Activated CD4-positive, alpha-beta T cell treated with anti-CD3 and anti-CD28 coated beads, Interleukin-2, amount 10 ng/mL, durations not matched to agents 24 days and 14 days (primary cell): ENCODE results near the gene KRTAP10-8. TPM values are rescaled to one million over a fixed set of nuclear protein-coding genes. Genes with fewer than 3 reads are reported as not detected.
"Not testable (repeated sequence)": the region's sequence is repeated elsewhere in the genome, so short reads cannot be mapped to it uniquely, and the experiment has no call there.

Source experiments
- DNase-seq: peaks from one replicate; pipeline ENCODE4 v3.0.0; 2022
- H3K27ac Mint-ChIP-seq: one replicate; pipeline ENCODE4 v1.8.0; 2022; ENCODE audit warnings: mild to moderate bottlenecking, mixed read lengths
- H3K27me3 Mint-ChIP-seq: one replicate; pipeline ENCODE4 v1.8.0; 2022; ENCODE audit warnings: mixed read lengths
- H3K36me3 Mint-ChIP-seq: one replicate; pipeline ENCODE4 v1.8.0; 2022; ENCODE audit warnings: low read depth, mild to moderate bottlenecking, mixed read lengths
- H3K4me1 Mint-ChIP-seq: one replicate; pipeline ENCODE4 v1.8.0; 2021; ENCODE audit warnings: mixed read lengths
- H3K4me3 Mint-ChIP-seq: one replicate; pipeline ENCODE4 v1.8.0; 2022; ENCODE audit warnings: mild to moderate bottlenecking, moderate library complexity, mixed read lengths
- H3K9me3 Mint-ChIP-seq: one replicate; pipeline ENCODE4 v1.8.0; 2021; ENCODE audit warnings: mixed read lengths
- intact Hi-C: fragments of 100-400 bp; cut with micrococcal nuclease; formaldehyde crosslinking; loops from one replicate; pipeline ENCODE4 v1.15.1; 2023
- total RNA-seq: library from RNA; stranded (reverse); gene quantifications from 2 replicates; pipeline ENCODE4 v1.2.3, GENCODE V29; 2022

Gene KRTAP10-8
- total RNA-seq, 1 donor from 2014 or later, result not detected

DNA sequence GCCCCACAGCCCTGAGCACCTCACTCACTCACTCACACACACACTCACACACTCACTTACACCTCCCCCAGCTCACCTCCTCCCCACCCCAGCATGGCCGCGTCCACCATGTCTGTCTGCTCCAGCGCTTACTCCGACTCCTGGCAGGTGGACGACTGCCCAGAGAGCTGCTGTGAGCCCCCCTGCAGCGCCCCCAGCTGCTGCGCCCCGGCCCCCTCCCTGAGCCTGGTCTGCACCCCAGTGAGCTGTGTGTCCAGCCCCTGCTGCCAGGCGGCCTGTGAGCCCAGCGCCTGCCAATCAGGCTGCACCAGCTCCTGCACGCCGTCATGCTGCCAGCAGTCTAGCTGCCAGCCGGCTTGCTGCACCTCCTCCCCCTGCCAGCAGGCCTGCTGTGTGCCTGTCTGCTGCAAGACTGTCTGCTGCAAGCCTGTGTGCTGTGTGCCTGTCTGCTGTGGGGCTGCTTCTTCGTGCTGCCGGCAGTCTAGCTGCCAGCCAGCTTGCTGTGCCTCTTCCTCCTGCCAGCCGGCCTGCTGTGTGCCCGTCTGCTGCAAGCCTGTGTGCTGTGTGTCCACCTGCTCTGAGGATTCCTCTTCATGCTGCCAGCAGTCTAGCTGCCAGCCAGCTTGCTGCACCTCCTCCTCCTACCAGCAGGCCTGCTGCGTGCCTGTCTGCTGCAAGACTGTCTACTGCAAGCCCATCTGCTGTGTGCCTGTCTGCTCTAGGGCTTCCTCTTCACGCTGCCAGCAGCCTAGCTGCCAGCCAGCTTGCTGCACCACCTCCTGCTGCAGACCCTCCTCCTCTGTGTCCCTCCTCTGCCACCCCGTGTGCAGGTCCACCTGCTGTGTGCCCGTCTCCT lies 34.7 kb downstream of the KRTAP10-8 start, which contains the start of gene KRTAP10-11:
KRTAP10-11 (plus strand) TSS at position 49 of the 856 bp plus-strand sequence; CDS start at position 94, 45 bp downstream.
- H3K4me1 Mint-ChIP-seq, H3K27me3 Mint-ChIP-seq, intact Hi-C loops, DNase-seq, H3K27ac Mint-ChIP-seq, H3K4me3 Mint-ChIP-seq, H3K36me3 Mint-ChIP-seq: not testable (repeated sequence)
- peaks cover 19% of the 10 kb centered on the region for H3K9me3 Mint-ChIP-seq

DNA sequence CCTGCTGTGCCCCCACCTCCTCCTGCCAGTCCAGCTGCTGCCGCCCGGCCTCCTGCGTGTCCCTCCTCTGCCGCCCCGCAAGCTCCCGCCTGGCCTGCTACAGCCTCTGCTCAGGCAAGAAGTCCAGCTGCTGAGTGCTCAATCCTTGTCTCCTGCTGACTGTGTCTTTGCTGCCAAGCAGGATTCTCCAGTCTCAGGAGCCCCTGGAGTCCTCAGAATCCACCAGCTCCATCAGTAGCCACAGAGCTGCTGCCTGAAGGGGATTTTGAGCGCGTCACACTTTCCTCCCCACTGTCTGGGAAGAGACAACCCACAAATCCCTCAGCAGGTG lies 35.3 kb downstream of the KRTAP10-8 start:
- Mint-ChIP-seq H3K27ac (no peak overlapping the region), H3K36me3 (peaks cover 7% of the 10 kb centered on the region), H3K9me3 (peaks cover 19% of the 10 kb centered on the region), H3K4me3 (no peak overlapping the region), H3K4me1 (peaks cover 2% of the 10 kb centered on the region), H3K27me3 (peaks cover 2% of the 10 kb centered on the region)
- intact Hi-C loops, result no loop called here
- no peak for DNase-seq

DNA sequence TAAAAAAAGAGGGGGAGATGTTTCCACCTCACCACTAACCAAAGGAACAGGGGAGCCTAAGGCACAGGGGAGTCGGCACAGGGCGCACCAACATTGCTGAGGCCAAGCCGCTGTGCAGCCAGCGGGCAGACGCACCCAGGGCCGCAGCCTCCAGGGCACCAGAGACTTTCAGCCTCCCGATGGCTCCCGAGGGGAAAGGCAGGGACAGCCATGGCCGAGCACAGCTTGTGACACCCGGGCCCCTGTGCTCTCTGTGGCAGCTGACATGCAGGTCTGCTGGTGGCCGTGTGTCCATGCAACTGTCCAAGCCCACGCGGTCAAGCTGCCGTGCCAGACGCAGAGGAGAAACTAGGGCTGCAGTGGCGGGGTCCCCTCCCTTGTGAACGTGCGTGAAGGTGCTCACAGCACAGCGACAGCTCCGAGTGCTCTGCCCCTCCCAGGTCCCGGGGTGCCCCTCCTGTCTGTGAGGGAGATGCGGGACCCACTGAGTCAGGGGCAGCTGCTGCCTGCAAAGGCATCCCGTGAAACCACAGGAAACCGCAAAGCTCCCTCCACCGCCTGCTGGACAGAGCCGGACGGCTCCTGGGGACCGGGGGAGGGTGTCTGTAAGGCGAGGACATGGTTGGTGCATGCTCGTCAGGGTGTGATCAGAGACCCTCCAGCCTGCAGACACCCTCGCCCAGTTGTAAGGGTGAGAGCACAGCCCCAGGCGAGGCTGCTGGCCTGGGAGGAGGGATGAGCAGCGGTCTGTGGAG lies 36.9 kb downstream of the KRTAP10-8 start:
- Mint-ChIP-seq H3K9me3 (peaks cover 8% of the 10 kb centered on the region), H3K27me3 (peaks cover 2% of the 10 kb centered on the region), H3K27ac (no peak overlapping the region), H3K4me3 (no peak overlapping the region), H3K36me3 (peaks cover 7% of the 10 kb centered on the region), H3K4me1 (peaks cover 3% of the 10 kb centered on the region)
- DNase-seq, result no peak
- intact Hi-C loops, result no loop called here

DNA sequence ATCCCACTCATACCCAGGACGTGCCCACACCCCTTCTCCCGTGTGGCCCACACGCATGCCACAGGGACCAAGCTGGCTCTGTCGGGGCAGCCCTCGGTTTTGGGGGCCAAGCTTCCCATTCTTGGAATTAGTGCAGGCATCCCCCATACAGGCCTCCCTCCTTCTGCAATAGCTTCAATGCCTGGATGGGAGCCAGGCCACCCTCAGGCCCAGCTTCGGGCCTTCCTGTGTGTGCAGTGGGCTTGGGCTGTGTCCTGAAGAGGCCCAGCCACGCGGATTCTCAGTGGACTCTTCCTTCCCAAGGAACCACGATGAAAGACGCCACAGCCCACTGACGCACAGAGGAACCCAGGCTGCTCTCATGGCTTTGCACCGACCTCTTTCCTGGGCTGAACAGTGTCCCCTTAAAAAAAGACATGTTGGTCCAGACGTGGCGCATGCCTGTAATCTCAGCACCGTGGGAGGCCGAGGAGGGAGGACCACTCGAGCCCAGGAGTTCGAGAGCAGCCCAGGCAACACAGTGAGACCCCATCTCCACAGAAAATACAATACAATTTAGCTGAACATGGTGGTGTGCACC lies 37.7 kb downstream of the KRTAP10-8 start:
- H3K36me3 Mint-ChIP-seq, result peaks cover 11% of the 10 kb centered on the region
- peaks cover 2% of the 10 kb centered on the region for H3K27me3 Mint-ChIP-seq
- H3K4me3 Mint-ChIP-seq, result no peak overlapping the region
- peaks cover 8% of the 10 kb centered on the region for H3K4me1 Mint-ChIP-seq
- H3K9me3 Mint-ChIP-seq, result peaks cover 5% of the 10 kb centered on the region
- no peak overlapping the region for H3K27ac Mint-ChIP-seq
- DNase-seq, result no peak
- intact Hi-C loops, result loop anchor here (10.0 kb wide), 1 partner anchor 275 kb away; the partner anchor contains the start of gene ITGB2

DNA sequence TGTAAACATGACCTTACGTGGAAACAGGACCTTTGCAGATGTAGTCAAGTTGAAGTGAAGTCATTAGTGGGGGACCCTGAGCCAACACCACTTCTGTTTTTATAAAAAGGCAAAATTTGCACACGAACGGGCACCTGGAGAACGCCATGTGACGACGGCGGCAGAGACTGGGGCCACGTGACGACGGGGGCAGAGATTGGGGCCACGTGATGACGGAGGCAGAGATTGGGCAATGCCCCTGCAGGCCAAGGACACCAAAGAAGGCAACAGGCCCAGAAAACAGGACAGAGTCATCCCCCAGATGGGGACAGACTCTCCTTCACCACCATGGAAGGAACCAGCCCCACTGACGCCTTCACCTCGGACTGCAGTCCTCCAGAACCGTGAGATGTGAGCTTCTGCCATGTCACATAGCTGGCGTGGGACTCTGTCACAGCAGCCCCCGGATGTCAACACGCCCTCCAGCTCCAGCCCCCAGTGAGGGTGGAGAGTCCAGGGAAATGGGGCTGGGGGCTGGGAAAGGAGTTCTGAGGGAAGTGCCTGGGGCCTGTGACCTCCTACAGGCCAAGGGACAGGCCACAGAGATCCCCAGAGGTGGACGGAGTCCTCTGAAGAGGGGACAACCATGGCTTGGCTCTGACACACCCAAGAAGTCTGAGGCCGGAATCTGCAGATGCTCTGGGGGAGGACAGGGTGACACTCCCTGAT lies 38.5 kb downstream of the KRTAP10-8 start:
- H3K36me3 Mint-ChIP-seq, result peaks cover 10% of the 10 kb centered on the region
- H3K27ac Mint-ChIP-seq, result no peak overlapping the region
- H3K9me3 Mint-ChIP-seq, result no peaks in the 10 kb centered on the region
- H3K4me1 Mint-ChIP-seq, result peaks cover 10% of the 10 kb centered on the region
- intact Hi-C loops, result loop anchor here (10.0 kb wide), 1 partner anchor 274 kb away; the partner anchor contains the start of gene ITGB2
- peaks cover 2% of the 10 kb centered on the region for H3K27me3 Mint-ChIP-seq
- DNase-seq, result no peak
- no peak overlapping the region for H3K4me3 Mint-ChIP-seq

DNA sequence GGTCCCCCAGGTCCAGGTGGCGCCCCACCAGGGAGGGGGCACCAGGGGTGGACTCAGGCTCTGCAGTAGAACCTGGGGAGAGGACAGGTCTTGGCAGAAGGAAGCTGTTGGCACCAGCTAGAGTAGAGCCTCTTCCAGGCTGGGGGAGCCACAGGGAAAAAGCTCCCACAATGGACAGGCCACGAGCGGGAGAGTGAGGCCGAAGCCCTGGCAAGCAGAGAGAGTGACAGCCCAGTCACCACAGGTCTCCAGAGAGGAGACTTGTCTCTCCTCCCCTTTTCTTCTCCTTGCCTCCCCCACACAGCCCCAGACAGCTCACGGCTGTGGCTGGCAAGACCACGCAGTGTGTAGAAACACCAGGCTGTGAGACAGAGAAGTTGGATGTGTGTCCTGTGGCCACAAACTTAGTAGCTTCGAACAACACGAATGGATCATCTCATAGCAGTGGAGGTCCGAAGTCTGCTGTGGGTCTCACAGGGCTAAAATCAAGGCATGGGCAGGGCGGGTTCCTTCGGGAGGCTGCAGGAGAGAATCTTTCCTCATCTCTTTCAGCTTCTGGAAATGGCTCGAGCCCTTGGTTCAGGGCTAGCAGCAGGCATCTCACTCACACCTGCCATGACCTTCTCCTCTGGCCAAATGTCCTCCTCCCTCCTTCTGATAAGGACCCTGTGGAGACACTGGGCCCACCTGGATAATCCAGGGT lies 39.2 kb downstream of the KRTAP10-8 start:
- Mint-ChIP-seq H3K4me3 (no peak overlapping the region), H3K36me3 (peaks cover 15% of the 10 kb centered on the region), H3K27me3 (peaks cover 2% of the 10 kb centered on the region), H3K27ac (no peak overlapping the region), H3K9me3 (peaks cover under 1% of the 10 kb centered on the region), H3K4me1 (peaks cover 12% of the 10 kb centered on the region)
- intact Hi-C loops, result loop anchor here (10.0 kb wide), 1 partner anchor 274 kb away; the partner anchor contains the start of gene ITGB2
- no peak for DNase-seq

DNA sequence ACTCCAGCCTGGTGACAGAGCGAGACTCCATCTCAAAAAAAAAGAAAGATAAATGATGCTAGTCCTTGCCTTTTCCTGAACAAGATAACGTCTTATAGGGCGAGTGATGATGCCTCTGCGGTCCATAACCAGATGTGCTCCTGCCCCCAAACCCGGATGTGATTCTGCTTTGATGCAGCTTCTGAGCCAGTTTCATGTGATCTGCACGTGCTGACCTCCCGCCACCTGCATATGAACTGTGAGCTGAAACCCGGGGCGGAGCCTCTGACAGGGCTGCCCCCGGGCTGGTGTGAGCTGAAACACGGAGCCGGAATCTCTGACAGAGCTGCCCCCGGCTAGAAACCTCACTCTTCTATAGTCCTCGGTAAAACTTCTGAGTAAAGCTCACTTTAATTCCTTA lies 41.2 kb downstream of the KRTAP10-8 start:
- H3K27ac Mint-ChIP-seq, result no peak overlapping the region
- peaks cover 18% of the 10 kb centered on the region for H3K9me3 Mint-ChIP-seq
- peaks cover 35% of the 10 kb centered on the region for H3K36me3 Mint-ChIP-seq
- DNase-seq, result no peak
- peaks cover 29% of the 10 kb centered on the region for H3K4me1 Mint-ChIP-seq
- intact Hi-C loops, result loop anchor here (10.0 kb wide), 1 partner anchor 272 kb away; the partner anchor contains the start of gene ITGB2
- no peak overlapping the region for H3K4me3 Mint-ChIP-seq
- no peaks in the 10 kb centered on the region for H3K27me3 Mint-ChIP-seq

DNA sequence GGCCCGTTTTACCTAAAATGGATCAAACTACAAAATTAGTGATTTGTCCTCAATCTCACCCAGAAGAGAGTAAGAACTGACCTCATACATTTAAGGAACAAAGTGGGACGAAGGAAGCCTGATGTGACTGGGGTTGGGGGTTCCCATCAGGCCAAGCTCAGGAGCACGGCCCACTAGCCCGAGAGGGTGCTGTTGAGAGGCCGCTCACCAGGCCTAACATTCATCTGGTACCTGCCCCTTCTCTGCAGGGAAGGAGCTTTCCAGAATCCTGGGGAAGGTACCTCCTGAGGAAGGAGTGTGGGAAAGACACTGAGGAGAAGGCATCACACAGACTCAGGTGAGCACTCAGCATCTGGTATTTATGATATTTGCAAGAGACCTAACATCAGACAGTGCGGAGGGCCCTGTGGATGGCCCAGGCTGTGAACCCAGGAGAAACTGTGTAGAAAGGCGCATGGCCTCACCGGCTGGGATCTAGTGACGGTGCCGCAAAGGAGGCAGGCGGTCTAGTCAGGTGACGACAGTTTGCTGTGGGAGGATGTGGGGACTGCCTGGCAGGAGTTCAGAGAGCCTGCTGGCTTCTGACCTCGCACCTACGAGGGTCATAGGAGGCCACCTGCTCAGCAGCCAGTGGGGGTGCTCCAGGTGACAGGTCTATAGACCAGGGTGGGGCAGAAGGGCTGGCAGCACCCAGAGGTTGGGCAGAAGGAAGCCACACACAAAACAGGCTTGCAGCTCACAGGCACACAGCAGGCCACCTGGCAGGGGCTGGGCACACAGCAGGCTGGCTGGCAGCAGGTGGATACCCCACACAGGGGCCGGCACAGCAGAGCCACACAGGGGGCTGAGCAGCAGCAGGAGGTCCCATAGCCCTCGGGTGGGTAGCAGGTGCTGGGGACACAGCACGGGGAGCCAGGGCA lies 42.0 kb downstream of the KRTAP10-8 start:
- Mint-ChIP-seq H3K27me3 (no peaks in the 10 kb centered on the region), H3K27ac (peak overlapping the region; percentile 47), H3K4me1 (peaks cover 37% of the 10 kb centered on the region), H3K36me3 (peaks cover 39% of the 10 kb centered on the region), H3K4me3 (peak overlapping the region; percentile 21), H3K9me3 (peaks cover 26% of the 10 kb centered on the region)
- DNase-seq, result peak; percentile 69
- intact Hi-C loops, result loop anchor here (10.0 kb wide), 1 partner anchor 271 kb away; the partner anchor contains the start of gene ITGB2

DNA sequence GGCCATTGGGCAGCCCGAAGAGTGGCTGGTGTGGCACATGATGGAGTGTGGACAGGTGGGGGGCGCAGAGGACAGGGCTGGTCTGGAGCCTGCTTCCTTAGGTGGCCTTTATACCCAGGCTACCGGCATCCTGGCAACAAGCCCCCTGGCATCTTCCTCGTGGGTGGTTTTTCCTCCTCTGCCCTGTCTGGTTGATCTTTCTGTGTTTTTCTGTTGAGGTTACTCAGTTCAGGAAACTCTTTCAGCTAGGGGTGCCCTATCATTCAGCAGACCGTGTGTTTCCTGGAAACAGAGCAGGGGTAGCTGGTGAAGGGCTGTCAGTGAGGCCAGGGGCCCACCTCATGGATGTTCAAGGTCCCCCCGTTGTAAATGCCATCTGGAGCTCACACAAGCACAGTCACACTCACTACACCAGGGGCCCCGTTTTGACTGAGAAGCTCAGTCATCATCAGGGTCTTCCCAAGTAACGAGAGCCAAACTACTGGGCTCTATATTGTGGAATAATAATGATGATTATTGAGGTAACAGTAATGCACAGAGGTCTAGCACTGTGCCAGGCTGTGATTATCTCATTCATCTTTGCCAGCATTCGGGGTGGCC lies 42.8 kb downstream of the KRTAP10-8 start, which contains the start of gene KRTAP12-4:
KRTAP12-4 (minus strand) TSS at position 84 of the 600 bp plus-strand sequence; CDS start at position 39, 45 bp downstream.
- Mint-ChIP-seq H3K36me3 (peaks cover 42% of the 10 kb centered on the region), H3K4me1 (peaks cover 44% of the 10 kb centered on the region), H3K27me3 (no peaks in the 10 kb centered on the region), H3K4me3 (peak within 1 kb of the TSS; percentile 21), H3K27ac (peak within 1 kb of the TSS; percentile 70), H3K9me3 (peaks cover 30% of the 10 kb centered on the region)
- intact Hi-C loops, result loop anchor here (10.0 kb wide), 1 partner anchor 270 kb away; the partner anchor contains the start of gene ITGB2
- DNase-seq, result peak; percentile 59

DNA sequence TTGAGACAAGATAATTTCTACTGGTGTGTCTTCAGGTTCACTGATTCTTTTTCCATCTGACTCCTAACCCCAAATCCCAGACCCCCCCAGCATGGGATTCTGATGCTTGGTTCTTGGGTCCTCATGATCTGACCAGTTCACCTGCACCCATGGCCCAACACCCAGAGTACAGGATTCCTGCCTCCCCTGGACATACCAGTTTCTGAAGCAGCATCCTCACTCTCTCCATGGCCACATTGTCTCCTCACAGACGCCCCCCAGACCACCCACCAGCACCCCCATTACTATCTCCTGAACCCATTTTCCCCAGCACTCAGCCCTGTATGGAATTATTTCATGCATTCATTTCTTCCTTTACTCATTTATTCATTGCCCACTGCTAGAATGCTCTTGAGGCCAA lies 45.0 kb downstream of the KRTAP10-8 start:
- Mint-ChIP-seq H3K27ac (peak overlapping the region; percentile 91), H3K36me3 (peaks cover 45% of the 10 kb centered on the region), H3K9me3 (peaks cover 38% of the 10 kb centered on the region), H3K4me3 (peak overlapping the region; percentile 56), H3K27me3 (peaks cover 2% of the 10 kb centered on the region), H3K4me1 (peaks cover 44% of the 10 kb centered on the region)
- intact Hi-C loops, result loop anchor here (10.0 kb wide), 1 partner anchor 268 kb away; the partner anchor contains the start of gene ITGB2
- DNase-seq, result peak; percentile 56

DNA sequence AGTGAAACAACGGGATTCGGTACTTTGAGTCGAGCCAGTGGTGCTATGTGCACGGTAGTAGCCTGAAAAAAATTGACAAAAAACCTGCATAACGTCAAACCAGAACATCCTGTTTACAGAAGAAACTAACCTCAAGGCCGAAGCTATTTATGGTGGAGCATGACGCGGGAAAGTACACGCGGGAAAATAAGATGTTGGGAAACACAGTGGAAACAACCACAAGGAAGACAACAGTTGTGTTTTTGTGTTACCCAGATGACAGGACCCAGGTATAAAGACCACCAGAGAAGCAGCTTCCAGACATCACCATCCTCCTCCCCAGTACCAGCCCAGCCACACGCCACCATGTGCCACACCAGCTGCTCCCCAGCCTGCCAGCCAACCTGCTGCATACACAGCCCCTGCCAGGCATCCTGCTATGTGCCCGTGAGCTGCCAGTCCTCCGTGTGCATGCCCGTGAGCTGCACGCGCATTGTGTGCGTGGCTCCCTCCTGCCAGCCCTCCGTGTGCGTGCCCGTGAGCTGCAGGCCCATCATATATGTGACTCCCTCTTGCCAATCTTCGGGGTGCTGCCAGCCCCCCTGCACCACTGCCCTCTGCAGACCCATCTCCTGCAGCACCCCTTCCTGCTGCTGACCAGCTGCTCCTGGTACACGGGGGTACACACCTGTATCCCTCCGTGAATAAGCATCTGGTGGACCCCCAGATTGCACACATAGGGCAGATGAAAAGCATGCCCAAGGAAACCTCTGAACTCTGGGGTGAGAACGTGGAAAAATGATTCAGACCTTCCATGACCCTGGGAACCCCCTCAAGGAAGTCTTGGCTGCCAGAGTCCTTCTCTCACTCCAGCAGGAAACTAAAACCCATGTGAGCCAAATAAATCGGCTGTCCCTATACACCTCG lies 46.0 kb downstream of the KRTAP10-8 start, which contains the start of gene KRTAP12-3:
KRTAP12-3 (plus strand) TSS at position 298 of the 906 bp plus-strand sequence; CDS start at position 346, 48 bp downstream.
- Mint-ChIP-seq H3K4me1 (peaks cover 44% of the 10 kb centered on the region), H3K36me3 (peaks cover 45% of the 10 kb centered on the region), H3K4me3 (peak within 1 kb of the TSS; percentile 56), H3K9me3 (peaks cover 42% of the 10 kb centered on the region), H3K27ac (peak within 1 kb of the TSS; percentile 91), H3K27me3 (peaks cover 6% of the 10 kb centered on the region)
- intact Hi-C loops, result loop anchor here (10.0 kb wide), 1 partner anchor 267 kb away; the partner anchor contains the start of gene ITGB2
- peak; percentile 87 for DNase-seq
